Measurements from ENCODE around the gene INSC.

GRCh38 chr11:15204711-15205110, 90.0 kb downstream of the INSC start:
- TF ChIP-seq EZH2 (IDR thresholded peaks at IDR 0.05; ENCODE audit: borderline replicate concordance, insufficient read depth, low read length, poor library complexity, severe bottlenecking) = no peak
- TF ChIP-seq, protein P1, sequence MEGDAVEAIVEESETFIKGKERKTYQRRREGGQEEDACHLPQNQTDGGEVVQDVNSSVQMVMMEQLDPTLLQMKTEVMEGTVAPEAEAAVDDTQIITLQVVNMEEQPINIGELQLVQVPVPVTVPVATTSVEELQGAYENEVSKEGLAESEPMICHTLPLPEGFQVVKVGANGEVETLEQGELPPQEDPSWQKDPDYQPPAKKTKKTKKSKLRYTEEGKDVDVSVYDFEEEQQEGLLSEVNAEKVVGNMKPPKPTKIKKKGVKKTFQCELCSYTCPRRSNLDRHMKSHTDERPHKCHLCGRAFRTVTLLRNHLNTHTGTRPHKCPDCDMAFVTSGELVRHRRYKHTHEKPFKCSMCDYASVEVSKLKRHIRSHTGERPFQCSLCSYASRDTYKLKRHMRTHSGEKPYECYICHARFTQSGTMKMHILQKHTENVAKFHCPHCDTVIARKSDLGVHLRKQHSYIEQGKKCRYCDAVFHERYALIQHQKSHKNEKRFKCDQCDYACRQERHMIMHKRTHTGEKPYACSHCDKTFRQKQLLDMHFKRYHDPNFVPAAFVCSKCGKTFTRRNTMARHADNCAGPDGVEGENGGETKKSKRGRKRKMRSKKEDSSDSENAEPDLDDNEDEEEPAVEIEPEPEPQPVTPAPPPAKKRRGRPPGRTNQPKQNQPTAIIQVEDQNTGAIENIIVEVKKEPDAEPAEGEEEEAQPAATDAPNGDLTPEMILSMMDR (IDR thresholded peaks at IDR 0.05; ENCODE audit: poor library complexity, severe bottlenecking) = no peak
- no peak for TF ChIP-seq SMC3 (conservative IDR thresholded peaks at IDR 0.05; ENCODE audit: poor library complexity)
- no peak for TF ChIP-seq REST (IDR thresholded peaks at IDR 0.05; ENCODE audit: borderline replicate concordance)
- no peak for TF ChIP-seq MXI1 (conservative IDR thresholded peaks at IDR 0.05; ENCODE audit: poor library complexity, severe bottlenecking)
- TF ChIP-seq EP300 (conservative IDR thresholded peaks at IDR 0.05; ENCODE audit: poor library complexity, severe bottlenecking) = no peak
- no peak for TF ChIP-seq RAD21 (conservative IDR thresholded peaks at IDR 0.05)
- TF ChIP-seq POLR2AphosphoS5 (IDR thresholded peaks at IDR 0.05) = no peak
- TF ChIP-seq TAF1 (IDR thresholded peaks at IDR 0.05; ENCODE audit: low read depth) = no peak
